Ishikawa (cell line): ENCODE data around the gene HIC1.

Experiments used
- CEBPB ChIP-seq: IDR thresholded peaks from 2 replicates; pipeline ENCODE4 v1.6.1; 2012
- EP300 ChIP-seq: IDR thresholded peaks from 2 replicates; pipeline ENCODE4 v1.6.1; 2012; ENCODE audit warnings: borderline replicate concordance
- REST ChIP-seq: IDR thresholded peaks from 2 replicates; pipeline ENCODE4 v1.6.1; 2012; ENCODE audit warnings: low read depth, mild to moderate bottlenecking
- TCF12 ChIP-seq: IDR thresholded peaks from 2 replicates; pipeline ENCODE4 v1.6.1; 2012; ENCODE audit warnings: low read depth
- TEAD4 ChIP-seq: IDR thresholded peaks from 2 replicates; pipeline ENCODE4 v1.6.1; 2012
- YY1 ChIP-seq: IDR thresholded peaks from 2 replicates; pipeline ENCODE4 v1.6.1; 2012; ENCODE audit warnings: low read depth
- ZBTB7A ChIP-seq: IDR thresholded peaks from 2 replicates; pipeline ENCODE4 v1.6.1; 2012; ENCODE audit warnings: low read depth

DNA sequence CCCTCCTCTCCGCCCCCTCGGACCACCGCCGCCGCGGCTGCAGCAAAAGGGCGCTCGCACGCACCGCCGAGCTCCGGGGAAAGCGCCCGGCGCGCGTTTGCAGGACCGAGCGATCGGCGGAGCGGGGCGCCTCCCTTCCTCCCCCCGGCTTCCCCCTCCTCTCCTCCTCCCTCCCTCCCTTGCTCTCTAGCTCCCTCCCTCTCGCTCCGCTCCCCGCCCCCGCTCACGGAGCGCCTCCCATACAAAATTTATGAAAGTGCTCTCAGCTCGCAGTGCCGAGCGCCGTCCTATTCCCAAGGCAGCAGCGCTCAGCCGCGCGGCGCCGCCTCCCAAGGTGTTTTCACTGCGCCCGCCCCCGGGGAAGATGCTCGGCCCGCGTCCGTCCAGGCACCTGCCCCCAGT is 29.7 kb upstream of the HIC1 start, which contains the start of gene RTN4RL1:
- no peak for TF ChIP-seq YY1
- TF ChIP-seq TEAD4 = no peak
- TF ChIP-seq TCF12 = no peak
- peak; percentile 58; the same call in 1 of the 2 replicates for TF ChIP-seq ZBTB7A
- TF ChIP-seq REST = no peak
- no peak for TF ChIP-seq EP300
- no peak for TF ChIP-seq CEBPB
